IMR-90 (cell line): ENCODE measurements around the gene SERPINB10. TPM values are rescaled to one million over a fixed set of nuclear protein-coding genes. Genes with fewer than 3 reads are reported as not detected.

Experiments used
- POLR2A ChIP-seq: IDR thresholded peaks from 2 replicates; pipeline ENCODE4 v1.6.1; 2012; ENCODE audit warnings: mild to moderate bottlenecking, low read depth, low read length
- SMC3 ChIP-seq: fragments of 150-350 bp; IDR thresholded peaks from 2 replicates; pipeline ENCODE4 v1.6.1; 2016; ENCODE audit warnings: low read depth, mild to moderate bottlenecking, antibody characterized with exemption, low read length, moderate library complexity
- polyA plus RNA-seq, 3 experiments: library from polyadenylated mRNA; depleted of rRNA; stranded (reverse); fragments of >200 nt; gene quantifications; 2 replicates each; pipeline ENCODE4 v1.2.3, GENCODE V29; 2012; ENCODE audit warnings: low replicate concordance in 1 of 3
- total RNA-seq: library from RNA; depleted of rRNA; stranded (reverse); fragments of >200 nt; gene quantifications from 2 replicates; pipeline ENCODE4 v1.2.3, GENCODE V29; 2012
- TF ChIP-seq, protein P1 (sequence below): fragments of 150-350 bp; IDR thresholded peaks from 2 replicates; pipeline ENCODE4 v1.6.1; 2016; ENCODE audit warnings: low read depth, mild to moderate bottlenecking, low read length, moderate library complexity, borderline replicate concordance

Gene SERPINB10
- total and polyA plus RNA-seq, 2 of the 4 experiments (the other 2 are of a cell fraction) = not detected

DNA sequence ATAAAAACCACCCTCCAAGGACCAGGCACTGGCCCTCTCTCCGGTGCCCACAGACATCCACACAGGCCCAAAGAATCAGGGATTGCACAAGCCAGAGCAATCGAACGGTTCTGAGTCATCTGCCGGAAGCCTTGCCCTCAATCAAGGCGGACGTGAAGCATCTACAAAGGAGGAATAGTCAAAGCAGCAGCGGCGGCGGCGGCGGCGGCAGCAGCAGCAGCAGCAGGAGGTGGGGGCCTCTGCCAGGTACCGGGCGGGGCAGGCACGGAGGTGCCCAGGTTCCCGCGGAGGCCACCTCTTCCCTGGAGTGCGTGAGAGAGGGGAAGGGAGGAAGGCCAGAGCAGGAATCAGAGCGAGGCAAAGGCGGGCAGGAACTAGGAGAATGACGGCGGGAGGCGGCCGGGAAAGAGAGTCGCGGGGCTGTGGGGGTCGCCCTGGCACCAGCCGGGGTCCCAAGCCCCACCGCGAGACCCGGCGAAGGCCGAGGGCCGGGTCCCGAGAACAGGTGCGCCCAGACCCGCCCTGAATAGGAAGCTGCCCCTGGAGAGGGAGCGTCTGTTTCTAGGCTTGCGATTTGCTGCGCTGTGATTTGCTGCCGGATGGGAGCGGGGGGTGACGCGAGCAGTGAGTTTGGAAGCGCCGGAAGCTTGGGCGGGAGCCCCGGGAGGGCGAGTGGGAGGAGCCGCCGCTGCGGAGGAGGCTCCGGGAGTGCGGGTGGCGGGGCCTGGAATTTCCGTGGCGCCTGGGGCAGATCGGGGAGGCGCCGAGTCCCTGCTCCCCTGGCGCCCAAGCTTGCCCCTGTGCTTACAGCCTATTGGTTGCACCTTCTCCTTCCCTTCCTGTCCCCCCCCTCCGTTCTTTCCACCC, 62.4 kb downstream of the SERPINB10 start, which contains the start of gene SERPINB8 (continued):
- TF ChIP-seq, protein P1, sequence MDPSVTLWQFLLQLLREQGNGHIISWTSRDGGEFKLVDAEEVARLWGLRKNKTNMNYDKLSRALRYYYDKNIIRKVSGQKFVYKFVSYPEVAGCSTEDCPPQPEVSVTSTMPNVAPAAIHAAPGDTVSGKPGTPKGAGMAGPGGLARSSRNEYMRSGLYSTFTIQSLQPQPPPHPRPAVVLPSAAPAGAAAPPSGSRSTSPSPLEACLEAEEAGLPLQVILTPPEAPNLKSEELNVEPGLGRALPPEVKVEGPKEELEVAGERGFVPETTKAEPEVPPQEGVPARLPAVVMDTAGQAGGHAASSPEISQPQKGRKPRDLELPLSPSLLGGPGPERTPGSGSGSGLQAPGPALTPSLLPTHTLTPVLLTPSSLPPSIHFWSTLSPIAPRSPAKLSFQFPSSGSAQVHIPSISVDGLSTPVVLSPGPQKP = no peak
- TF ChIP-seq SMC3 = no peak
- peak; percentile 89 for TF ChIP-seq POLR2A
